ENCODE results near the gene LAMA5.

DNA sequence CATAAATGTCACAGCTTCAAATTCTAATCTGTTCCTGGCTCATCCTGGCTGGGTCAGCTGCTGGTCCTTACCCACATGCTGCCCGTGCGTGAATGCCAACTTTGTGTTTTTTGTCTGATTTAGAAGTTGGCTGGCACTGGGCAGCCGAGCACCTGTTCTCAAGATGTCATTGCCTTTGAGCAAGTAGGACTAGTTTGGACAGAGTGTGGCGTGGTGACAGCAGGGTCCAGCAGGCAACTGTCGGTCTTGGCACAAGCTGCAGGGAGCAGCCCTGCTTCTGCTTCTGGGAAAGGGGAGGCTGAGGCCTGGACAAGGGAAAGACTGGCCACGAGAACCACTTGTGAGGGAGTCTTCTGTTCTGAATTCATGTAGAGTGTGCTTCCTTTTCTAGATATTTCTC lies 90.7 kb downstream of the LAMA5 start:
- no peak for TF ChIP-seq CTCF (IDR thresholded peaks at IDR 0.05; ENCODE audit: poor library complexity)
- TF ChIP-seq EZH2 (IDR thresholded peaks at IDR 0.05; ENCODE audit: borderline replicate concordance): no peak
- no peak for TF ChIP-seq EZH2phosphoT487 (IDR thresholded peaks at IDR 0.05; ENCODE audit: low read depth, severe bottlenecking, unreplicated experiment)
